NK-92 (cell line): Measurements from ENCODE around the gene SFTPA2.
"Not testable (repeated sequence)": the region's sequence is repeated elsewhere in the genome, so short reads cannot be mapped to it uniquely, and the experiment has no call there.

Experiments used
- DNase-seq: peaks from one replicate; lab custom pipeline; 2025; ENCODE audit not compliant: unreplicated experiment; lab: John Stamatoyannopoulos, UW

The SFTPA2 gene

GRCh38 chr10:79560160-79560709 is at the start of gene SFTPA2:
TSS of gene SFTPA2 (minus strand) at chr10:79560407. CDS start at chr10:79559483, 924 bp downstream.
- DNase-seq: no peak

DNA sequence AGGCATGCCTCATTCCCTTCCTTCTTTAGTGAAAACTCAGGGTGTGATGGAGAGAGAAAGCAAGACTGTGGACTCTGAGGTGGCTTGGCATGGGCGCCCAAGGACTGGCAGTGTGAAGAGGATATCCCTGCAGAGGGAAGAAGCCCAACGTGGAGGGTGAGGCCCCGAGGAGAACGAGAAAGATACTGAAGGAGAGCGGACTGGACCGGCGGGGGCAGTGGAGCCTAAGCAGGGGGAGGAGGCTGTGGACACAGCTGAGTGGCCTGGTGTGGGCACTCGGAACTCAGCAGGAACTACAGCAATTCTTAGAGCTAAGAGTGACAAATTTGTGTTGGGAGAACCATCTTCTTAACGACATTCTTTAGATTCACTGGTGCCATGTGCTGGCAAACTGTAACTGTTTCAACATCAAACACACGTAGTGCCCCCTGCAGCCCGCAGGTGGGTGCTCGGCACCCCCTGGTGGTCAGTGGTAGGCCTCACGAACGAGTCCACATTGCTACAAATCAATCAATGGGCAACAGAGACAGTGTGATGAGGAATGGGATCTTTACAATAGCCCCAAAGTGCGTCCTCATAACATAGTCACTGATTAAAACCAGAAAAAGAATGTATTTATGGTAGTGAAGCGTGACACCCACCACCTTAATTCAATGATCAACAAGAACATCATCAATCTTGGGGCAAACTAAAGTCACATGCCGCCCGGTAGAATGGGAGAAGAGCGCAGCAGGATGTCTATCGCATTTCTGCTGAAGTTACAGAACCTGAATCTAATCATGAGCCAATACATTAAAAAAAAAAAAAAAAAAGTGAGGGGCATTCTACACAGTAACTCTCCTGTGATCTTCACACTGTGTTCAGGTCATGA is 48.5 kb upstream of the SFTPA2 start:
- no peak for DNase-seq

DNA sequence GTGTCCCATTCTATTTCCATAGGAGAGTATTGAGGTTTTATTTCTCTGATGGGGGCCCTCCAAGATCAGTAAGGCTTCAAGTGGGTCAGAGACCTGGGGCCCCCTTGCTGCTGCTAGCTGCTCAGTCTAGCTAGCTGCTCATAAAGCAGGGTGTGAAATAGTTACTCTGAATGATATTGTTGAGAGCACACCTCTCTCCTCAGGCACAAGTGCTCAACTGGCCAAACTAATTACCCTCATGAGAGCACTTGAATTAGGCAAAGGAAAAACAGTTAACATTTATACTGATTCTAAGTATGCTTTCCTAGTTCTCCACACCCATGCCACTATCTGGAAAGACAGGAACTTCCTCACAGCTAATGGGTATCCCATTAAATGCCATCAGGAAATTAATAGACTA is 45.1 kb upstream of the SFTPA2 start:
- DNase-seq: no peak

DNA sequence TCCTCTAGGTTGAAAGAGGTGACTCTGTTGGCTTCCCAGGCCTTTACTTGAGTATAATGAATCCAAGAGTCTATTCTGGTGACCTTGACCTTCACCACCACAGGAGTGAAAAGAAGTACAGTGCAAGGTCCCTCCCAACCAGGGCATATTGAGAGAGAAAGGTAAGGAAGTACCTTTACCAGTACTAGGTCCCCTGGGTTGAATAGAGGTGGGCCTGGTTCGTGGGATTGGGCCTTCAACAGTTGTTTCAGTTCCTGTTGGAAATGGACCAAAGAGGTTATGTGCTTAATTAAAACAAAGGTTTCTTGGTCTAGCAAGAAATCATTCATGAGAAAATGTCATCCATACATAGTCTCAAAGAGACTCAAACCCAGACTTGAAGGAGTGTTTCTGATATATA is 44.1 kb upstream of the SFTPA2 start:
- DNase-seq: no peak

DNA sequence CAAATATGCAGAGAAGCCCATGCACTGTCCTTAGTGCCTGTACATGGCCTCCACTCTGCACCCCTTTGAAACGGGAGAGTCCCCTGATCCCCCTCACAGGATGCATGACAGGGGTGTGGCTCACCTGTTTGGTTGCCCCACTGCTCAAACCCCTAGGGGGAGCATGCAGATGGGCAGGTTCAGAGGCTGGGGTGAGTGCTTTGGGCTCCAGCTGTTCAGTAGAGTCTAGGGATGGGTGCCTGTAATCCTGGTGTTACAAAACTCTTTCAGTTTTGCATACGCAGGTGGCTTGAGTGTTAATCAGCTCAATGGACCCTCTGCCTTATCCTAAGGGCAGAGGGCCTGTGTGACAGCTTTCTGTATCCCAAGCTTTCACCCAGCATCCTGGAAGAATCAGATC is 42.7 kb upstream of the SFTPA2 start:
- DNase-seq: no peak

GRCh38 chr10:79601939-79602338 is 41.7 kb upstream of the SFTPA2 start:
- DNase-seq: no peak

GRCh38 chr10:79599644-79600043 is 39.4 kb upstream of the SFTPA2 start:
- DNase-seq: not testable (repeated sequence)

GRCh38 chr10:79595510-79595909 is 35.3 kb upstream of the SFTPA2 start:
- no peak for DNase-seq

DNA sequence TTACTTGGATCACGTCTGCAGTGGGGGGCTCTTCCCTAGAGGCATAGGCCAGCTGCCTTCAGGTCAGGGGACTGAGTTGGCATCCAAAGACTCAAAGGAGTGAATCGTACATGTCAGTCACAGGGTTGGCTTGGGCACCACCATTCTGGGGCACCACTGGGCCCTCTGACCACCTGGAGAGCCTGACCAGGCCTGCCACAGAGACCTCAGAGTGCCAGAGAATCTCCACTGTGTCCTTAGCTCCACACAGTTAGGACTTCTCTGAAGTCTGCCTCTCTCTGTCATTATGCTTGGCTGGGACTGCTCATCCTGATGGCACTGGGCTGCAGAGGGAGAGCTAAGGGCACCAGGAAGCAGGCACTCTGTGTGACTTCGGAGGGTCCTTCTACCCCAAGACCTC is 34.4 kb upstream of the SFTPA2 start:
- DNase-seq: not testable (repeated sequence)

DNA sequence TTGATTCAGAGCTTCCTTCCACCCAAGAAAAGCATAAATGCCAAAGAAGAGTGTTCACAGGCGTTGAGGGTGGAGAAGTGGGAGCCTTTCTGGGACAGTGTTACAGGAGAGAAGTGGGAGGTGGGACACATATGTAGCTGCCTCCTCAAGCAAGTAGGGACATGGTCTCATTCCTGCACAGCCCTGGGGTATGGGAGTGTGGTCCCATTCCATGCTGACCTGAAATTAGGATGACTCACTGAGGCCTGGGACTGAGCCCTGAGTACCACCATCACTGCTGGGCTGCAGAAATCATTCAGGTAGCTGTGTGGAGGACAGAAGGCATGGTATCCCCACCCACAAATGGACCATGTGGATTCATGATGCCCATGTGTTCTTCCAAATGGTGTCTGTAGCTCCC is 33.2 kb upstream of the SFTPA2 start:
- DNase-seq: no peak

GRCh38 chr10:79588800-79589199 is 28.6 kb upstream of the SFTPA2 start:
- DNase-seq: no peak

DNA sequence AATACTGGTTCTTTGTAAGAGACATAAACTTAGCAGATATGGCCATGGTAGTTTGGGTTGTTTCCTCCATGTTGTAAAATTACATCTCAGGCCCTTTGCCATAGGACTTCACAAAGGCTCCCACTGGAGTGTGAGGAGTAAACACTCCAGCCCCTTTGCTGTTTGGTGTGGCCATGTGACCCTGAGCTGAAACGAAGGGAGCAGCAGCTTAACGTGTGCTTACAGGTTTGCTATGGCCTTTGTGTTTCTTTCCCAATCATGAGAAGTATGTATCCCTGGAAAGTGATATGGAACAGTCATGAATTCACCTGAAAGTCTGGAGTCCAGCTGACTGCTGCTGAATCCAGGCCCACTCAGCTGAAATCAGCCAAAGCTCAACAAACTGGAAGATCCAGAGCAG is 26.7 kb upstream of the SFTPA2 start:
- no peak for DNase-seq

DNA sequence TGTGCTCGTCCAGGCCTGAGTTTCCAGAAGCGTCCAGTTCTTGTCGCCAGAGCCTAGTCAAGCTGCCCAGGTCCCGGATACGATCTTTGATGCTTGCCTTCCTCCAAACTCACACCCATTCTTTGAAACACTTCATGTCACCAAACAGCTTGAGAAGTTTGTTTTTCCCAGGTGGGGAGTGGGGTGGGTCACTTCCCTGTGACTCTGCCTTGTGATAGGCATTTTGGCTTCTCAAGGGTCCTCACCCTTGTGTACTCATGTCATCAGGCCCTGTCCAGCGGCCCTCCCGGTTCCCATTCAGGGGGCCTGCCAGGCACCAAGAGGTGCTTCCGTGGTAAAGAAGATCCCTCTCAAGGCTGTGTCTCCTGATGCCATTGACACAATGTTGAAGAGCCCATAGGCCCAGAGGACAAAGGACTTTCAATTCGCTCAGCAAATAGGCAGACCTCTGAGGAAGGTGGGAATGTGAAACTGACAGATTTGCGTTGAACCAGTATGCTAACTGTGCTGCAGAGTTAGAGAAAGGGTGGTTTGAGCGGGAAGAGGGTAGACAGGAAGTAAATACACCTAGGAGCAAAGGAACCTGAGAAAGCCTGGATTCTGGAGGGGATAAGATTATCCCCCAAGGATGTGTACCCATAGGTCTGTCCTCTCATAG is 25.8 kb upstream of the SFTPA2 start:
- DNase-seq: no peak

DNA sequence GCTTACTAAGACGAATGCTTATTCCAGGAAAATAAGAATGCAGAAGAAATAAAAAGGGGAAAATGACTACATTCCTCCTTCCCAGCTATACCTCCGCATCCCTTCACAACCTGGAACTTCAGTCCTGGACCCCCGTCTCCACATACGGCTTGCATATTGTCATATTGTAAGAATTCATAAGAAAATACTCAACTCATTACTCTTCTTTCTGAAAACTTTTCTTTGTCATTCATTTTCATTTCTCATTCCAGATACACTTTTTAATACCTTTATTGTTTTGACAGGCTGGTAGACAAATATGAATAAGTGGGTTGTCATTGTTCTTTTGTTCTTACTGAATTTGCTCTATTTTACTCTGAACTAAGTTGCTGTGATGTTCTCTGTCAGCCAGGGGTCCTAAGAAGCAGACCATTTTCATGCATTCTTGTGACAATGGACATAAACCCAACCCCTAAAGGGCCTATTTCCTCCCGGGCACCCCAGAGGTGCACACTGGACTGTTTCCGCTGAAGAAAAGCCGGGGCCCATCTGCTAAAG is 23.3 kb upstream of the SFTPA2 start:
- no peak for DNase-seq

- DNase-seq: not testable (repeated sequence)
Observed at GRCh38 chr10:79582954-79583353, 22.7 kb upstream of the SFTPA2 start.

DNA sequence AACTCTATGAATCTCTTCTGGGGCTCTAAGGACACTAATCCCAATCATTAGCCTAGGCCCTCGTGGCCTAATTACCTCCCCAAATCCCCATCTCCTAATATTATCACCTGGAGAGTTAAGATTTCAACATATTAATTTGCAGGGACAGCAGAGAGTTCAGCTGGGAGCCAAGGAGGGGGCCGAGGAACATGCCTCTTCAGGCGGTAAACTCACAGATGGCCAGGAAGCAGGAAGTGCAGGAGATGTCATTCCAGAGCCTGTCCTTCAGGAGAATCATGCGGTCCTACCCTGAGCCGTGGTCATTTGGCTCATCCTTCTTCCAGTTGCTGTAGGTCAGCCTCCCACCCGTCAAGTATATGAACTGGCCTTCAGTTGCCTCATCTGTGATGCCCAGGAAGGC is 21.9 kb upstream of the SFTPA2 start:
- no peak for DNase-seq

GRCh38 chr10:79581044-79581443 is 20.8 kb upstream of the SFTPA2 start:
- DNase-seq: no peak

- DNase-seq: no peak
Observed at GRCh38 chr10:79579361-79579760, 19.2 kb upstream of the SFTPA2 start.

DNA sequence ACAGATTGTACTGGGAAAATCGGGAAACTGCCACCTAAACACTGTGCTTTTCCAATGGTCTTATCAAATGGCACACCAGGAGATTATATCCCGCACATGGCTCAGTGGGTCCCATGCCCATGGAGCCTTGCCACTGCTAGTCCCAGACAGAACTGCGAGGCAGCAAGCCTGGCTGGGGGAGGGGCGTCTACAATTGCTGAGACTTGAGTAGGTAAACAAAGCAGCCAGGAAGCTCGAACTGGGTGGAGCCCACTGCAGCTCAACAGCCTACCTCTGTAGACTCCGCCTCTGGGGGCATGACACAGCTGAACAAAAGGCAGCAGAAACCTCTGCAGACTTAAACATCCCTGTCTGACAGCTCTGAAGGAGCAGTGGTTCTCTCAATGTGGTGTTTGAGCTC is 10.4 kb upstream of the SFTPA2 start:
- DNase-seq: not testable (repeated sequence)

- no peak for DNase-seq
Observed at GRCh38 chr10:79563426-79563825, 3.2 kb upstream of the SFTPA2 start.

GRCh38 chr10:79562135-79562756 is 2.0 kb upstream of the SFTPA2 start:
- DNase-seq: no peak
